GM21515 (cell line): ENCODE measurements around the gene NEU3.

Experiments
- ATAC-seq: cut with Tn5 transposase; IDR thresholded peaks from one replicate; pipeline ENCODE4 v1.9.1; 2021; ENCODE audit not compliant: unreplicated experiment

NEU3 gene

DNA sequence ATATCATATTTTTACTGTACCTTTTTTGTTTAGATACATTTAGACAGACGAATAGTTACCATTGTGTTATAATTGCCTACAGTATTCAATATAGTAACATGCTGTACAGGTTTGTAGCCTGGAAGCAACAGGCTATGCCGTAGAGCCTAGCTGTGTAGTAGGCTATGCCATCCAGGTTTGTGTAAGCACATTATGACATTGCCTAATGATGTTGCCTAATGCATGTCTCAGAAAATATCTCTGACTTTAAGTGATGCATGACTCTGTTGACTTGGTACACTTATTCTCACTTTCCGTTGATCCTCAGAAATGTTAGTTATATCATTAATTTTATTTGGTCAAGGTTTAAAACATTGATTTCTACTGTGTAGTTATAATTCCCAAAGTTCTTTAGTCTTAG is 68.1 kb downstream of the NEU3 start:
- ATAC-seq, result no peak

DNA sequence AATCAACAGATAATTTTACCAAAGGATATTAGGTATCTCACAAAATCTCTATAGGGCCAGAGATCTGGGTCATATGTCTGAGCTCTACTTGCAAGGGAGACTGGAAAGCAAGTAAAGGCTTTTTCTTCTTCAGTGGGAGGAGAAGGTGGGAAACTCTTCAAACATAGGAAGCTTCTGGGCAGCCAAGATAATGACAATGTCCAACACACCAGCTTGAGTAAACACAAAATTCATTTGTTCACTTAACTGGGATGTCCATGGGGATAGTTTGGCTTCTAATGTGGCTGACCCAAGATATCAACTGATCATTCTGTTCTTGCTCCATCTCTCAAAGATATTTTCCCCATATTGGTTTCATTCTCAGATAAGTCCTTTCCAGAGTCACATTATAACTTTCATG is 70.6 kb downstream of the NEU3 start:
- no peak for ATAC-seq

DNA sequence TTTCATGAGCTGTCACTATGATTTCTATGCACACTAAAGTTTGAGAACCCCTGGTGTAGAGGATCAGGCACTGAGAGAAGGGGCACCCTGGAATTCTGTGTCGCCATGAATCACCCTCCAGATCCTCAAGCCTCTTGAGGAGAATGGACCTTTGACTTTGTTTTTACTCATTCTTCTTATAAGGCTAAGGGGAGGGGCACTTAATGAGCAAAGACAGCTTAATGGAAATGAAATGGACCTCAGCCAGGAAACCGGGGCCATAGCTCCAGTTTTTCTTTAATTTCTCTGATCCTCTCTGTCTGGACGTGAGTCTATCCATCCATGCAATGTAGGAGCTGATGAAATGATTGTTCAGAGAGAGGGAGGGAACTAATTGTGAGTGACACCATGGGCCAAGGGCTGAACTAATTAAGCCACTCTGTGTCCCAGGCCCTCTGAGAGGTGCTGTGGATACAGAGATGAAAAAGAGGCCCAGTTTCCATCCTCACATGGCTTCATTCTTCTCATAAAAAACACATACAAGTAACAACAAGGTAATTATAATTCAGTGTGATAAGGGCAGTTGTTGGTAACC is 75.1 kb downstream of the NEU3 start:
- ATAC-seq, result no peak

DNA sequence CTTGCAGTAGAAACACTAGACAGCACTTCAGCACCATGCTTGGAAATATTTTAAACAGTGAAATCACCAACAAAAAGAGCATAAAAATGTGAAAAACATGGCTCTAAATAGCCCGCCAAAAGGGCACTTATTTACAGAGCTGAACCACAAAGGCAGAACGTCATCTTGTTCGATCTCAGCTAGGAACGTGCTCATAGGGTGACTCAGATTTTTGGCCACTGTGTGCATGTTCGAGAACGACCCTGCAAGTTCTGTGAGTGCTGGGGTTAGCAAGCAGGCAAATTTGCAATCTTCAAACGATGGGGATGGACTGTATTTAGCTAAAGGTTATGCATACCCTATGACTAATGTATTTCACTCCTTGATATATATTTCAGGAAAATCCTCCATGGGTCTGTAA is 77.3 kb downstream of the NEU3 start:
- no peak for ATAC-seq
